GM12878 (cell line): Measurements from ENCODE around the gene SCYGR2.

ENCODE experiments used
- CHD2 ChIP-seq: IDR thresholded peaks from 2 replicates; pipeline ENCODE4 v1.6.1; 2011; ENCODE audit warnings: low read depth, low read length, improper control_type of control experiment, borderline replicate concordance
- CTCF ChIP-seq, 3 experiments: IDR thresholded peaks in 2 of 3; conservative IDR thresholded peaks in 1 of 3; 2 replicates each; pipeline ENCODE4 v1.5.1; 2011; ENCODE audit warnings: low read depth in 3 of 3, low read length in 3 of 3, mild to moderate bottlenecking in 3 of 3, control low read depth in 2 of 3, moderate library complexity in 2 of 3, inconsistent platforms in 1 of 3, mixed read lengths in 1 of 3; ENCODE audit not compliant: control insufficient read depth in 2 of 3, insufficient read depth in 1 of 3; ENCODE audit errors: extremely low read depth in 1 of 3
- ESRRA ChIP-seq: IDR thresholded peaks from 2 replicates; pipeline ENCODE4 v1.6.1; 2012; ENCODE audit warnings: mild to moderate bottlenecking, low read length, improper control_type of control experiment
- IKZF2 ChIP-seq, 2 experiments: fragments of 450-650 bp; IDR thresholded peaks; 2 replicates each; pipeline ENCODE4 v1.6.1; 2017; ENCODE audit warnings: mild to moderate bottlenecking in 2 of 2, moderate library complexity in 2 of 2
- POLR2A ChIP-seq: IDR thresholded peaks from 2 replicates; pipeline ENCODE4 v1.6.1; 2011; ENCODE audit warnings: low read depth, mild to moderate bottlenecking, low read length
- POLR2AphosphoS5 ChIP-seq: IDR thresholded peaks from 2 replicates; pipeline ENCODE4 v1.6.1; 2011; ENCODE audit warnings: mild to moderate bottlenecking, low read length, inconsistent platforms
- RCOR1 ChIP-seq: conservative IDR thresholded peaks from 2 replicates; pipeline ENCODE4 v1.6.1; 2012; ENCODE audit warnings: low read depth, low read length, improper control_type of control experiment
- ZNF24 ChIP-seq: fragments of 450-650 bp; IDR thresholded peaks from 2 replicates; pipeline ENCODE4 v1.6.1; 2017; ENCODE audit warnings: antibody characterized with exemption, mild to moderate bottlenecking

DNA sequence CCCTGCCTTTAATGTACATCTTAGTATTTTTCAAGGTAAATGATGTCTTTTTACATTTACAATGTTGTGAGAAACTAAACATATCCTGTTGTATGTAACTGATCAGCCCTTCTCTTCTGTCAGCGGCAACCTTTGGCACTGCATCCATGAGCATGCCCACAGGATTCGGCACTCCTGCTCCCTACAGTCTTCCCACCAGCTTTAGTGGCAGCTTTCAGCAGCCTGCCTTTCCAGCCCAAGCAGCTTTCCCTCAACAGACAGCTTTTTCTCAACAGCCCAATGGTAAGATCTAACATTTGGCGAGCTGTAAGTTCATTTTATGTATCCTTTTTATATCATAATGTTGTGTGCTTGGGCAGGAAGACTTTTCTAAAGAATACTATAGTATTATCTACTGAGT, 46.9 kb upstream of the SCYGR2 start:
- no peak for TF ChIP-seq CTCF (IDR thresholded peaks at IDR 0.05 in 2 of 3, conservative IDR thresholded peaks at IDR 0.05 in 1 of 3; ENCODE audit: control insufficient read depth in 2 of 3, extremely low read depth in 1 of 3, insufficient read depth in 1 of 3, low read depth in 3 of 3, low read length in 3 of 3)
- TF ChIP-seq RCOR1: no peak
- no peak for TF ChIP-seq ZNF24
- no peak for TF ChIP-seq CHD2
- no peak for TF ChIP-seq IKZF2 (IDR thresholded peaks at IDR 0.05)
- no peak for TF ChIP-seq POLR2AphosphoS5
- TF ChIP-seq POLR2A: no peak
- TF ChIP-seq ESRRA: no peak
